NCI-H2171 treated with DMSO at 0.1 percent for 48 hours (cell line): Measurements from ENCODE around the gene MCHR1.
"Not testable (repeated sequence)": the region's sequence is repeated elsewhere in the genome, so short reads cannot be mapped to it uniquely, and the experiment has no call there.

ENCODE experiments used
- DNase-seq: peaks from one replicate; lab custom pipeline; 2025; lab: John Stamatoyannopoulos, UW

MCHR1 gene

GRCh38 chr22:40655941-40656340, 23.3 kb upstream of the MCHR1 start:
- DNase-seq = not testable (repeated sequence)

- not testable (repeated sequence) for DNase-seq
These were observed 22.6 kb upstream of the MCHR1 start for GRCh38 chr22:40656651-40657050.

- peak; percentile 79 for DNase-seq
These were observed 20.1 kb upstream of the MCHR1 start for GRCh38 chr22:40659166-40659565.

- DNase-seq = no peak
These were observed 18.6 kb upstream of the MCHR1 start for GRCh38 chr22:40660730-40661129.

GRCh38 chr22:40661671-40662070, 17.6 kb upstream of the MCHR1 start:
- no peak for DNase-seq

GRCh38 chr22:40665312-40665711, 14.0 kb upstream of the MCHR1 start:
- no peak for DNase-seq

- DNase-seq = no peak
These were observed 13.0 kb upstream of the MCHR1 start for GRCh38 chr22:40666151-40666848.

- no peak for DNase-seq
These were observed 10.5 kb upstream of the MCHR1 start for GRCh38 chr22:40668611-40669411.

- DNase-seq = no peak
These were observed 9.2 kb upstream of the MCHR1 start for GRCh38 chr22:40670058-40670457.

- DNase-seq = no peak
These were observed 7.9 kb upstream of the MCHR1 start for GRCh38 chr22:40671369-40671768.

GRCh38 chr22:40671796-40672360, 7.4 kb upstream of the MCHR1 start:
- DNase-seq = no peak

GRCh38 chr22:40673017-40673416, 6.3 kb upstream of the MCHR1 start:
- no peak for DNase-seq

GRCh38 chr22:40674274-40674673, 5.0 kb upstream of the MCHR1 start:
- no peak for DNase-seq

- DNase-seq = not testable (repeated sequence)
These were observed 3.1 kb upstream of the MCHR1 start for GRCh38 chr22:40676166-40676565.

- no peak for DNase-seq
These were observed 2.6 kb upstream of the MCHR1 start for GRCh38 chr22:40676644-40677043.

- no peak for DNase-seq
These were observed 613 bp upstream of the MCHR1 start for GRCh38 chr22:40678493-40679248.

- no peak for DNase-seq
These were observed 907 bp downstream of the MCHR1 start for GRCh38 chr22:40679964-40680818.

- DNase-seq = no peak
These were observed 1.5 kb downstream of the MCHR1 start for GRCh38 chr22:40680819-40681183.

GRCh38 chr22:40681451-40681850, 2.2 kb downstream of the MCHR1 start:
- no peak for DNase-seq

- no peak for DNase-seq
These were observed 5.4 kb downstream of the MCHR1 start for GRCh38 chr22:40684728-40685127.

- DNase-seq = no peak
These were observed 6.1 kb downstream of the MCHR1 start for GRCh38 chr22:40685406-40685805.

GRCh38 chr22:40687706-40688105, 8.4 kb downstream of the MCHR1 start:
- no peak for DNase-seq
